H1 (cell line): ENCODE data around the gene SPACA9. TPM values are rescaled to one million over a fixed set of nuclear protein-coding genes. Genes with fewer than 3 reads are reported as not detected.

Experiments
- CTCF ChIA-PET: fragments of 300-600 bp; sonication (Branson Sonifier 250); formaldehyde crosslinking; loops from one replicate; lab custom pipeline; 2021; ENCODE audit not compliant: partially characterized antibody; lab: Charles Lee
- POLR2A ChIA-PET: fragments of 300-600 bp; sonication (Branson Sonifier 250); formaldehyde crosslinking; loops from one replicate; lab custom pipeline; 2021; ENCODE audit warnings: inconsistent platforms; ENCODE audit not compliant: partially characterized antibody; lab: Charles Lee
- DNase-seq, 2 experiments: peaks; one replicate each; pipeline versions ENCODE4 v3.0.0 to v3.0.0-alpha.2; 2010 to 2022; ENCODE audit warnings: low spot score in 2 of 2, low read depth in 1 of 2, mixed read lengths in 1 of 2
- FAIRE-seq: peaks from 2 replicates; lab custom pipeline; 2011; peaks lifted over from hg19 to GRCh38; lab: Jason Lieb, UNC
- H2AFZ ChIP-seq: 2 replicates; pipeline ENCODE4 v1.8.1; 2012; ENCODE audit warnings: low read length, inconsistent platforms
- H2AK5ac ChIP-seq: 2 replicates; pipeline ENCODE4 v1.6.1; 2013; ENCODE audit warnings: low read depth, low read length
- H2BK120ac ChIP-seq: replicated peaks from 2 replicates; pipeline ENCODE3; 2013; ENCODE audit warnings: low read depth, low read length, inconsistent platforms
- H2BK12ac ChIP-seq: 2 replicates; pipeline ENCODE4 v1.6.1; 2013; ENCODE audit warnings: low read depth, low read length
- H2BK15ac ChIP-seq: 2 replicates; pipeline ENCODE4 v1.6.1; 2013; ENCODE audit warnings: low read length
- H2BK20ac ChIP-seq: 2 replicates; pipeline ENCODE4 v1.6.1; 2013; ENCODE audit warnings: low read length
- H2BK5ac ChIP-seq: 2 replicates; pipeline ENCODE4 v1.6.1; 2013; ENCODE audit warnings: low read depth, low read length
- H3K14ac ChIP-seq: 2 replicates; pipeline ENCODE4 v1.6.1; 2013; ENCODE audit warnings: inconsistent platforms; ENCODE audit not compliant: insufficient read length
- H3K18ac ChIP-seq: 2 replicates; pipeline ENCODE4 v1.6.1; 2013; ENCODE audit warnings: low read length; ENCODE audit errors: extremely low read depth
- H3K23ac ChIP-seq: 2 replicates; pipeline ENCODE4 v1.6.1; 2013; ENCODE audit warnings: inconsistent platforms; ENCODE audit not compliant: insufficient read length
- H3K23me2 ChIP-seq: 2 replicates; pipeline ENCODE4 v1.6.1; 2013; ENCODE audit warnings: low read depth, low read length
- H3K27ac ChIP-seq: 2 replicates; pipeline ENCODE4 v1.6.1; 2011; ENCODE audit warnings: low read depth, low read length, inconsistent platforms
- H3K27me3 ChIP-seq, 4 experiments: replicated peaks in 1 of 4; 1 replicate in 1 of 4; 2 replicates in 3 of 4; pipeline versions ENCODE4 v1.6.1 to v1.8.1; 2011 to 2013; ENCODE audit warnings: low read length in 3 of 4, mild to moderate bottlenecking in 3 of 4, inconsistent platforms in 2 of 4, mixed read lengths in 2 of 4, moderate library complexity in 1 of 4; ENCODE audit not compliant: control insufficient read depth in 3 of 4, insufficient read depth in 3 of 4; ENCODE audit errors: extremely low read depth in 1 of 4
- H3K36me3 ChIP-seq, 4 experiments: 2 replicates each; pipeline versions ENCODE4 v1.6.1 to v1.8.1; 2011 to 2013; ENCODE audit warnings: mild to moderate bottlenecking in 4 of 4, low read length in 3 of 4, moderate library complexity in 2 of 4, control low read depth in 1 of 4, inconsistent platforms in 1 of 4; ENCODE audit not compliant: insufficient read depth in 4 of 4, control insufficient read depth in 2 of 4
- H3K4ac ChIP-seq: replicated peaks from 2 replicates; pipeline ENCODE3; 2013; ENCODE audit warnings: low read length, low read depth, mixed read lengths, inconsistent platforms; ENCODE audit not compliant: insufficient read length
- H3K4me1 ChIP-seq, 4 experiments: replicated peaks in 1 of 4; 1 replicate in 1 of 4; 2 replicates in 3 of 4; pipeline versions ENCODE4 v1.6.1 to v1.8.1; 2011 to 2013; ENCODE audit warnings: low read length in 3 of 4, inconsistent platforms in 2 of 4, mixed read lengths in 1 of 4; ENCODE audit not compliant: insufficient read depth in 4 of 4, control insufficient read depth in 3 of 4
- H3K4me2 ChIP-seq, 2 experiments: 2 replicates each; pipeline versions ENCODE4 v1.6.1 to v1.8.1; 2011 to 2013; ENCODE audit warnings: low read depth in 2 of 2, low read length in 2 of 2, control low read depth in 1 of 2, inconsistent platforms in 1 of 2, mild to moderate bottlenecking in 1 of 2; ENCODE audit not compliant: insufficient read depth in 1 of 2
- H3K4me3 ChIP-seq, 4 experiments: fragments of 200-600, 300-600 bp in 1 of 4; sonication (generic), shearing (Covaris generic), sonication (Bioruptor Twin) in 1 of 4; 2 replicates each; pipeline versions ENCODE4 v1.5.1 to v1.8.1; 2011 to 2016; ENCODE audit warnings: low read length in 4 of 4, low read depth in 3 of 4, control low read depth in 2 of 4, inconsistent platforms in 2 of 4, mild to moderate bottlenecking in 2 of 4, mixed read lengths in 1 of 4, moderate library complexity in 1 of 4; ENCODE audit not compliant: insufficient read depth in 2 of 4; ENCODE audit errors: extremely low read depth in 1 of 4
- H3K56ac ChIP-seq: replicated peaks from 2 replicates; pipeline ENCODE3; 2013; ENCODE audit warnings: low read depth, mild to moderate bottlenecking, mixed read lengths, low read length, inconsistent platforms; ENCODE audit not compliant: insufficient read length
- H3K79me1 ChIP-seq: 2 replicates; pipeline ENCODE4 v1.6.1; 2013; ENCODE audit warnings: low read depth, low read length, control low read depth
- H3K79me2 ChIP-seq, 2 experiments: 2 replicates each; pipeline versions ENCODE4 v1.6.1 to v1.8.1; 2012 to 2013; ENCODE audit warnings: low read length in 2 of 2, mild to moderate bottlenecking in 2 of 2, inconsistent platforms in 1 of 2; ENCODE audit not compliant: insufficient read depth in 2 of 2, control insufficient read depth in 1 of 2
- H3K9ac ChIP-seq, 4 experiments: replicated peaks in 1 of 4; 1 replicate in 1 of 4; 2 replicates in 3 of 4; pipeline versions ENCODE4 v1.6.1 to v1.8.1; 2011 to 2013; ENCODE audit warnings: low read depth in 3 of 4, low read length in 3 of 4, control low read depth in 2 of 4, mild to moderate bottlenecking in 2 of 4, moderate library complexity in 2 of 4, inconsistent platforms in 1 of 4; ENCODE audit errors: extremely low read depth in 1 of 4
- H3K9me3 ChIP-seq, 2 experiments: 2 replicates each; pipeline versions ENCODE4 v1.6.1 to v1.8.1; 2012 to 2013; ENCODE audit warnings: mild to moderate bottlenecking in 2 of 2, moderate library complexity in 2 of 2, control low read depth in 1 of 2, inconsistent platforms in 1 of 2, low read depth in 1 of 2, low read length in 1 of 2, mixed read lengths in 1 of 2; ENCODE audit not compliant: insufficient read depth in 2 of 2
- H4K20me1 ChIP-seq, 2 experiments: replicated peaks in 1 of 2; 2 replicates each; pipeline versions ENCODE3 to v1.8.1; 2011 to 2013; ENCODE audit warnings: inconsistent platforms in 2 of 2, low read length in 2 of 2, mild to moderate bottlenecking in 1 of 2; ENCODE audit not compliant: insufficient read depth in 2 of 2, control insufficient read depth in 1 of 2
- H4K5ac ChIP-seq: 2 replicates; pipeline ENCODE4 v1.6.1; 2013; ENCODE audit warnings: low read length, low read depth, mixed read lengths, inconsistent platforms; ENCODE audit not compliant: insufficient read length
- H4K8ac ChIP-seq: 2 replicates; pipeline ENCODE4 v1.8.0; 2013; ENCODE audit warnings: mild to moderate bottlenecking, moderate library complexity, low read length, inconsistent platforms; ENCODE audit not compliant: insufficient read depth; ENCODE audit errors: extremely low read depth
- H4K91ac ChIP-seq: replicated peaks from 2 replicates; pipeline ENCODE3; 2013; ENCODE audit warnings: low read length, mixed read lengths, inconsistent platforms; ENCODE audit not compliant: insufficient read length
- JUN ChIP-seq: IDR thresholded peaks from 2 replicates; pipeline ENCODE4 v1.6.1; 2011; ENCODE audit warnings: low read depth, mild to moderate bottlenecking, improper control_type of control experiment, low read length
- PHF8 ChIP-seq: fragments of 200-600 bp; sonication (generic); conservative IDR thresholded peaks from 2 replicates; pipeline ENCODE4 v1.7.1; 2012; ENCODE audit warnings: low read depth, mild to moderate bottlenecking, inconsistent platforms, low read length, moderate library complexity
- RBBP5 ChIP-seq: IDR thresholded peaks from 2 replicates; pipeline ENCODE4 v1.7.1; 2012; ENCODE audit warnings: low read depth, mild to moderate bottlenecking, inconsistent platforms, low read length, moderate library complexity, borderline replicate concordance
- SRF ChIP-seq: IDR thresholded peaks from 2 replicates; pipeline ENCODE4 v1.6.1; 2011; ENCODE audit warnings: mild to moderate bottlenecking, low read depth, low read length, moderate library complexity
- TAF1 ChIP-seq: IDR thresholded peaks from 2 replicates; pipeline ENCODE4 v1.6.1; 2011; ENCODE audit warnings: mild to moderate bottlenecking, low read depth, low read length
- TEAD4 ChIP-seq: IDR thresholded peaks from 2 replicates; pipeline ENCODE4 v1.6.1; 2012; ENCODE audit warnings: low read depth, low read length, inconsistent platforms, mixed read lengths
- WGBS, 2 experiments: shearing (Covaris generic) in 1 of 2; methylation state at CpG; one replicate each; pipeline versions ENCODE4 v1.1.6 to v1.1.7; 2013 to 2015; ENCODE audit warnings: low lambda C conversion rate in 2 of 2, mixed read lengths in 2 of 2, inconsistent platforms in 1 of 2, low coverage in 1 of 2, missing lambda C conversion rate in 1 of 2; ENCODE audit not compliant: insufficient replicate concordance in 2 of 2, insufficient coverage in 1 of 2, insufficient read length in 1 of 2; ENCODE audit errors: extremely low coverage in 1 of 2, missing lambda C conversion rate in 1 of 2; 5-methylcytosine and 5-hydroxymethylcytosine counted together
- polyA plus RNA-seq, 7 experiments: library from polyadenylated mRNA; depleted of rRNA in 3 of 7; stranded (reverse) in 5 of 7; unstranded in 2 of 7; fragments of >200 nt in 5 of 7; fragments of 200-250 nt in 2 of 7; gene quantifications; 1 replicate in 5 of 7; 2 replicates in 1 of 7; 4 replicates in 1 of 7; pipeline versions ENCODE4 v1.2.1 to v1.2.3, GENCODE V29; 2011 to 2013; ENCODE audit warnings: missing spikeins in 2 of 7, mixed read lengths in 2 of 7
- total RNA-seq: library from RNA; stranded (reverse); fragmentation: NEBNext Ultra II Directional; extraction: Animal tissue kit (Norgen Biotek cat#: 25700); gene quantifications from 2 replicates; pipeline ENCODE4 v1.2.1, GENCODE V29; 2021

Gene SPACA9
- total and polyA plus RNA-seq, 2 of the 8 experiments (the other 6 are each of a cell fraction or from before 2014, with no cell fraction given) = 0.63 to 1.3 TPM

- Histone ChIP-seq H3K79me1 (no peaks in the 10 kb centered on the region), H3K9ac (no peak overlapping the region), H4K8ac (no peak overlapping the region; the same call in 1 of the 2 replicates), H3K23ac (no peak overlapping the region), H3K36me3 (peaks cover 7 to 40% (median 22%) of the 10 kb centered on the region in 4 experiments; a peak in 7 of 8 replicates), H3K79me2 (no peaks in the 10 kb centered on the region), H2AFZ (no peak overlapping the region), H2AK5ac (no peak overlapping the region), H3K27me3 (no peaks in the 10 kb centered on the region), H3K4me3 (no peak overlapping the region), H2BK15ac (no peak overlapping the region), H4K20me1 (no peaks in the 10 kb centered on the region), H2BK120ac (no peak overlapping the region), H3K4ac (no peak overlapping the region), H3K27ac (no peak overlapping the region), H2BK12ac (no peak overlapping the region), H4K5ac (no peak overlapping the region), H3K56ac (no peak overlapping the region), H3K14ac (no peak overlapping the region), H3K4me2 (no peak overlapping the region), H4K91ac (no peak overlapping the region), H3K23me2 (no peaks in the 10 kb centered on the region), H2BK5ac (no peak overlapping the region), H2BK20ac (no peak overlapping the region), H3K18ac (no peak overlapping the region), H3K4me1 (peaks cover 6 to 10% (median 9%) of the 10 kb centered on the region in 4 experiments; a peak in 6 of 7 replicates), H3K9me3 (no peaks in the 10 kb centered on the region)
- CTCF ChIA-PET = interaction anchor here (0.9 to 2.1 kb wide), 4 partner anchors 8 to 96 kb away, joined by 3 to 6 read pairs (median 4); no protein-coding TSS in a partner anchor
- TF ChIP-seq SRF (no peak), PHF8 (no peak), RBBP5 (no peak), TAF1 (no peak), TEAD4 (no peak), JUN (no peak)
- no peak for FAIRE-seq
- POLR2A ChIA-PET = interaction anchor here (0.8 to 1.2 kb wide), 2 partner anchors 16 to 36 kb away, joined by 4 read pairs; partner anchors contain the start of gene TSC1
- DNase-seq = no peak
- 98% methylated on average over 7 of the region's 7 CpGs; no CpG with 5 or more reads in 1 of the 2 experiments for WGBS, 2 experiments
These were observed 29.9 kb downstream of the SPACA9 start for GRCh38 chr9:132908635-132909034.
